SU-DHL-6 (cell line): ENCODE measurements around the gene SEPTIN10.

Experiments used
- H2AFZ ChIP-seq: fragments of 200-600 bp; sonication (generic); 2 replicates; pipeline ENCODE4 v1.6.1; 2014; ENCODE audit warnings: low read depth, mild to moderate bottlenecking, moderate library complexity, mixed read lengths, antibody characterized with exemption, low read length; ENCODE audit not compliant: severe bottlenecking
- H3F3A ChIP-seq: fragments of 200-600 bp; shearing (Covaris generic); 2 replicates; pipeline ENCODE4 v1.6.0; 2016; ENCODE audit warnings: antibody characterized with exemption, mild to moderate bottlenecking; ENCODE audit not compliant: insufficient read depth
- H3K27ac ChIP-seq: fragments of 200-600 bp; sonication (generic); 2 replicates; pipeline ENCODE4 v1.5.1; 2016; ENCODE audit warnings: low read depth, mild to moderate bottlenecking, low read length, moderate library complexity, mixed read lengths
- H3K27me3 ChIP-seq: fragments of 200-600 bp; sonication (generic), shearing (Covaris generic); 2 replicates; pipeline ENCODE4 v1.6.0; 2014; ENCODE audit warnings: mild to moderate bottlenecking, low read length
- H3K36me3 ChIP-seq: fragments of 200-600 bp; sonication (generic); 2 replicates; pipeline ENCODE4 v1.6.1; 2014; ENCODE audit warnings: mild to moderate bottlenecking, low read length, mixed read lengths
- H3K4me2 ChIP-seq: fragments of 300-600, 200-600 bp; shearing (Covaris generic), sonication (generic); 2 replicates; pipeline ENCODE4 v1.6.0; 2014; ENCODE audit warnings: low read length, low read depth, mild to moderate bottlenecking; ENCODE audit not compliant: poor library complexity, severe bottlenecking
- H3K4me3 ChIP-seq: fragments of 200-600 bp; sonication (generic); 2 replicates; pipeline ENCODE4 v1.5.1; 2014; ENCODE audit warnings: antibody characterized with exemption, low read length, mild to moderate bottlenecking, mixed read lengths; ENCODE audit not compliant: insufficient read depth, poor library complexity, severe bottlenecking
- H3K79me2 ChIP-seq: fragments of 200-600 bp; sonication (generic); 2 replicates; pipeline ENCODE4 v1.6.1; 2014; ENCODE audit warnings: mild to moderate bottlenecking, low read length, moderate library complexity; ENCODE audit not compliant: insufficient read depth
- H3K9ac ChIP-seq: fragments of 200-600 bp; sonication (generic); 2 replicates; pipeline ENCODE4 v1.7.0; 2014; ENCODE audit warnings: mild to moderate bottlenecking, low read length
- H3K9me2 ChIP-seq: fragments of 200-600 bp; sonication (generic); replicated peaks from 2 replicates; pipeline ENCODE4 v1.6.1; 2014; ENCODE audit warnings: low read length; ENCODE audit not compliant: insufficient read depth
- H3K9me3 ChIP-seq: fragments of 200-600 bp; sonication (generic); 2 replicates; pipeline ENCODE4 v1.6.1; 2014; ENCODE audit warnings: low read length, mixed read lengths; ENCODE audit not compliant: insufficient read depth
- H4K20me1 ChIP-seq: fragments of 200-600 bp; sonication (generic); 2 replicates; pipeline ENCODE4 v1.6.1; 2014; ENCODE audit warnings: low read depth, mild to moderate bottlenecking, antibody characterized with exemption, low read length, moderate library complexity, mixed read lengths
- CTCF ChIP-seq: fragments of 200-600 bp; sonication (generic); IDR thresholded peaks from one replicate; pipeline ENCODE4 v1.5.1; 2017; ENCODE audit warnings: antibody characterized with exemption, mild to moderate bottlenecking, low read length, moderate library complexity; ENCODE audit not compliant: insufficient read depth, poor library complexity, severe bottlenecking
- EZH2phosphoT487 ChIP-seq: fragments of 200-600 bp; sonication (generic), shearing (Covaris generic); conservative IDR thresholded peaks from 2 replicates; pipeline ENCODE4 v1.6.1; 2018; ENCODE audit warnings: mild to moderate bottlenecking, antibody characterized with exemption, low read length, moderate library complexity, mixed read lengths

Gene SEPTIN10

GRCh38 chr2:109497911-109498870, 115.6 kb downstream of the SEPTIN10 start:
- H3K4me3 ChIP-seq: no peak overlapping the region
- H2AFZ ChIP-seq: no peak overlapping the region
- H3K27me3 ChIP-seq: no peaks in the 10 kb centered on the region
- no peak overlapping the region for H3K9ac ChIP-seq
- no peaks in the 10 kb centered on the region for H4K20me1 ChIP-seq
- no peak overlapping the region for H3K4me2 ChIP-seq
- no peaks in the 10 kb centered on the region for H3K36me3 ChIP-seq
- no peaks in the 10 kb centered on the region for H3K79me2 ChIP-seq
- H3F3A ChIP-seq: no peaks in the 10 kb centered on the region
- H3K27ac ChIP-seq: no peak overlapping the region
- no peak for TF ChIP-seq CTCF
- TF ChIP-seq EZH2phosphoT487: no peak
- H3K9me3 ChIP-seq: no peaks in the 10 kb centered on the region
- no peaks in the 10 kb centered on the region for H3K9me2 ChIP-seq

- no peaks in the 10 kb centered on the region for H4K20me1 ChIP-seq
- H3K4me2 ChIP-seq: no peak overlapping the region
- no peak overlapping the region for H3K27ac ChIP-seq
- no peak overlapping the region for H2AFZ ChIP-seq
- no peak overlapping the region for H3K9ac ChIP-seq
- no peak overlapping the region for H3K4me3 ChIP-seq
- TF ChIP-seq CTCF (no peak), EZH2phosphoT487 (no peak)
- H3K79me2 ChIP-seq: no peaks in the 10 kb centered on the region
- no peaks in the 10 kb centered on the region for H3F3A ChIP-seq
- H3K9me2 ChIP-seq: no peaks in the 10 kb centered on the region
- H3K36me3 ChIP-seq: no peaks in the 10 kb centered on the region
- no peaks in the 10 kb centered on the region for H3K9me3 ChIP-seq
- H3K27me3 ChIP-seq: no peaks in the 10 kb centered on the region
Observed at GRCh38 chr2:109497463-109497862, 116.3 kb downstream of the SEPTIN10 start.

GRCh38 chr2:109494351-109494750, 119.4 kb downstream of the SEPTIN10 start:
- Histone ChIP-seq H3F3A (no peaks in the 10 kb centered on the region), H4K20me1 (no peaks in the 10 kb centered on the region), H3K9ac (no peak overlapping the region), H3K27ac (no peak overlapping the region), H3K9me2 (no peaks in the 10 kb centered on the region), H3K4me3 (no peak overlapping the region), H2AFZ (no peak overlapping the region), H3K27me3 (no peaks in the 10 kb centered on the region), H3K36me3 (no peaks in the 10 kb centered on the region), H3K79me2 (no peaks in the 10 kb centered on the region), H3K4me2 (no peak overlapping the region), H3K9me3 (no peaks in the 10 kb centered on the region)
- TF ChIP-seq CTCF: no peak
- TF ChIP-seq EZH2phosphoT487: no peak
